Upper lobe of left lung (tissue), 4 donors: ENCODE measurements around the gene CLCNKA.

Experiments used
- EP300 ChIP-seq, 4 donors: sonication (generic); formaldehyde crosslinking; IDR thresholded peaks; one replicate each; pipeline ENCODE4 v1.5.1; 2017; ENCODE audit warnings: antibody characterized with exemption in 4 of 4, control low read depth in 2 of 4
- POLR2A ChIP-seq, 4 donors: fragments of 450-650 bp; IDR thresholded peaks; one replicate each; pipeline ENCODE4 v1.5.1; 2016 to 2017; ENCODE audit warnings: antibody characterized with exemption in 4 of 4, mild to moderate bottlenecking in 2 of 4
- POLR2AphosphoS5 ChIP-seq, 2 donors: sonication (generic); formaldehyde crosslinking; IDR thresholded peaks; one replicate each; pipeline ENCODE4 v1.5.1; 2017; ENCODE audit warnings: antibody characterized with exemption in 2 of 2
- TF ChIP-seq, protein P1 (sequence below), 6 experiments: fragments of 450-650 bp in 4 of 6; fragments of 200-600 bp in 2 of 6; sonication (generic) in 2 of 6; IDR thresholded peaks; one replicate each; pipeline ENCODE4 v1.5.1; 2016 to 2019; ENCODE audit warnings: antibody characterized with exemption in 6 of 6

DNA sequence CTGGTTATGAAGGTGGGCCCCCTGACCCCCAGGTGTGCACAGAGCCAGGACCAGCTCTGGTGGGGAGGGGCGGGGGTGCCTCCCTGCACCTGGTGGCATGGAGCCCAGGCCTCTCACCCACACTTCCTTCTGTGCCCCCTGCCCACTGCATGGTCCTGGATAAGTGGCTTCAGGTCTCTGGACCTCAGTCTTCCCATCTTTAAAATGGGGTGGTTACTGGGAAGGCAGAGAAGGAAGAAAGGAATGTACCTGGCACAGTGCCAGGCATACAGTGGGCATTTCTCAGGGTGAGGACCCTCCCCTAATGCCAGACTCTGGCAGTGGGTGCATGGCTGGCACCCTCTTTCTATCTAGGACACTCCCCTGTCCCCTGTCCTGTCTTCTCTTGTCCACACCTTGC lies 7.5 kb downstream of the CLCNKA start:
- TF ChIP-seq, protein P1, sequence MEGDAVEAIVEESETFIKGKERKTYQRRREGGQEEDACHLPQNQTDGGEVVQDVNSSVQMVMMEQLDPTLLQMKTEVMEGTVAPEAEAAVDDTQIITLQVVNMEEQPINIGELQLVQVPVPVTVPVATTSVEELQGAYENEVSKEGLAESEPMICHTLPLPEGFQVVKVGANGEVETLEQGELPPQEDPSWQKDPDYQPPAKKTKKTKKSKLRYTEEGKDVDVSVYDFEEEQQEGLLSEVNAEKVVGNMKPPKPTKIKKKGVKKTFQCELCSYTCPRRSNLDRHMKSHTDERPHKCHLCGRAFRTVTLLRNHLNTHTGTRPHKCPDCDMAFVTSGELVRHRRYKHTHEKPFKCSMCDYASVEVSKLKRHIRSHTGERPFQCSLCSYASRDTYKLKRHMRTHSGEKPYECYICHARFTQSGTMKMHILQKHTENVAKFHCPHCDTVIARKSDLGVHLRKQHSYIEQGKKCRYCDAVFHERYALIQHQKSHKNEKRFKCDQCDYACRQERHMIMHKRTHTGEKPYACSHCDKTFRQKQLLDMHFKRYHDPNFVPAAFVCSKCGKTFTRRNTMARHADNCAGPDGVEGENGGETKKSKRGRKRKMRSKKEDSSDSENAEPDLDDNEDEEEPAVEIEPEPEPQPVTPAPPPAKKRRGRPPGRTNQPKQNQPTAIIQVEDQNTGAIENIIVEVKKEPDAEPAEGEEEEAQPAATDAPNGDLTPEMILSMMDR (IDR thresholded peaks at IDR 0.05), result no peak
- TF ChIP-seq POLR2A (IDR thresholded peaks at IDR 0.05) (no peak), EP300 (IDR thresholded peaks at IDR 0.05) (no peak), POLR2AphosphoS5 (IDR thresholded peaks at IDR 0.05) (no peak)
